IPS DF 6.9 (cell line): ENCODE results near the gene UNC45A.

ENCODE experiments used
- DNase-seq: peaks from one replicate; pipeline ENCODE4 v3.0.0-alpha.2; 2013; ENCODE audit warnings: low read depth, low spot score
- H3K27ac ChIP-seq: one replicate; pipeline ENCODE4 v1.5.1; 2013; ENCODE audit warnings: low read length, control low read depth
- H3K27me3 ChIP-seq: 2 replicates; pipeline ENCODE4 v1.6.1; 2013; ENCODE audit warnings: mild to moderate bottlenecking, low read length; ENCODE audit not compliant: control insufficient read depth, insufficient read depth
- H3K36me3 ChIP-seq: 2 replicates; pipeline ENCODE4 v1.6.1; 2013; ENCODE audit warnings: low read length; ENCODE audit not compliant: control insufficient read depth, insufficient read depth
- H3K4me1 ChIP-seq: 2 replicates; pipeline ENCODE4 v1.6.1; 2013; ENCODE audit warnings: low read length; ENCODE audit not compliant: control insufficient read depth, insufficient read depth
- H3K4me3 ChIP-seq: 2 replicates; pipeline ENCODE4 v1.5.1; 2013; ENCODE audit warnings: mild to moderate bottlenecking, low read length
- H3K9me3 ChIP-seq: 2 replicates; pipeline ENCODE4 v1.6.1; 2013; ENCODE audit warnings: low read length, inconsistent platforms; ENCODE audit not compliant: control insufficient read depth, insufficient read depth
- WGBS: extraction: QIAGEN DNeasy Blood & Tissue Kit; methylation state at CpG from one replicate; pipeline ENCODE4 v1.1.7; 2013; ENCODE audit warnings: mixed read lengths, missing lambda C conversion rate; ENCODE audit not compliant: insufficient read length, insufficient coverage; 5-methylcytosine and 5-hydroxymethylcytosine counted together

The UNC45A gene

GRCh38 chr15:90934949-90935751 lies at the start of gene UNC45A:
UNC45A (plus strand) TSS chr15:90935285; CDS start chr15:90935325, 40 bp downstream.
- WGBS = no CpG with 5 or more reads among the region's 65 CpGs
- Histone ChIP-seq H3K9me3 (no peaks in the 10 kb centered on the region), H3K4me3 (peak within 1 kb of the TSS; percentile 56; the same call in 1 of the 2 replicates), H3K27me3 (no peaks in the 10 kb centered on the region), H3K27ac (no peak within 1 kb of the TSS), H3K36me3 (peaks cover 2% of the 10 kb centered on the region; the same call in 1 of the 2 replicates), H3K4me1 (peaks cover 1% of the 10 kb centered on the region; the same call in 1 of the 2 replicates)
- no peak for DNase-seq

GRCh38 chr15:90885432-90886290 lies 49.4 kb upstream of the UNC45A start:
- Histone ChIP-seq H3K27me3 (no peaks in the 10 kb centered on the region), H3K9me3 (no peaks in the 10 kb centered on the region), H3K4me3 (no peak overlapping the region), H3K4me1 (peaks cover 2% of the 10 kb centered on the region; the same call in 1 of the 2 replicates), H3K36me3 (0 out of 2 replicates have a peak, but pooled peaks cover 3% of the 10 kb centered on the region), H3K27ac (no peak overlapping the region)
- no CpG with 5 or more reads among the region's 23 CpGs for WGBS
- DNase-seq = no peak

DNA sequence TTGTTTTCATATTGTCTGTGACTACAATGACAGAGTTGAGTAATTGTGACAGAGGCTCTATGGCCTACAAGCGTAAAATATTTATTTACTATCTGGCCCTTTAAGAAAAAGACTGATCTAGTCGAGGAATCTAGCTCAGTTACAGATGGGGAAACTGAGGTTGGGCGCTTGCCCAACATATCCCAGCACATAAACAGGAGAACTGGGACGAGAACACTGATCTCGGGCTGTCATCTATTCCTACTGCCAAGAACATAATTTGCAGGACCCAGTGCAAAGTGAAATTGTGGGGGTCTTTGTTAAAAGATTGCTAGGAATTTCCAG lies 48.8 kb upstream of the UNC45A start:
- no CpG with 5 or more reads among the region's 5 CpGs for WGBS
- H3K4me3 ChIP-seq = no peak overlapping the region

GRCh38 chr15:90887037-90887481 lies 48.0 kb upstream of the UNC45A start:
- H3K4me3 ChIP-seq = no peak overlapping the region
- H3K9me3 ChIP-seq = no peaks in the 10 kb centered on the region
- no peak for DNase-seq
- H3K27ac ChIP-seq = no peak overlapping the region
- H3K4me1 ChIP-seq = peaks cover 2% of the 10 kb centered on the region; the same call in 1 of the 2 replicates
- no peaks in the 10 kb centered on the region for H3K36me3 ChIP-seq
- H3K27me3 ChIP-seq = no peaks in the 10 kb centered on the region
- no CpG with 5 or more reads among the region's 13 CpGs for WGBS

More for the DNA sequence above, 48.8 kb upstream of the UNC45A start:
- no peaks in the 10 kb centered on the region for H3K9me3 ChIP-seq
- no peak for DNase-seq
- H3K4me1 ChIP-seq = peaks cover 2% of the 10 kb centered on the region; the same call in 1 of the 2 replicates
- H3K36me3 ChIP-seq = 0 out of 2 replicates have a peak, but pooled peaks cover 3% of the 10 kb centered on the region
- no peaks in the 10 kb centered on the region for H3K27me3 ChIP-seq
- no peak overlapping the region for H3K27ac ChIP-seq

DNA sequence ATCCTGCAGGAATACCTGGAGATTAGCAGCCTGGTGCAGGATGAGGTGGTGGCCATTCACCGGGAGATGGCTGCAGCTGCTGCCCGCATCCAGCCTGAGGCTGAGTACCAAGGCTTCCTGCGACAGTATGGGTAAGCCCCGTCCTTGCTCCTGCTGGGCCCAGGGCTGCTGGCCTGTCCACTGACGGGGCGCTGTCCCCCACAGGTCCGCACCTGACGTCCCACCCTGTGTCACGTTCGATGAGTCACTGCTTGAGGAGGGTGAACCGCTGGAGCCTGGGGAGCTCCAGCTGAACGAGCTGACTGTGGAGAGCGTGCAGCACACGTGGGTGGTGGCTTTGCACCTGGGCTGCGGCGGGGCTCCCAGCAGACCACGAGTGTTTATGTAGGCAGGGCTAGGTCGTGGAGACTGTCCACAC lies 45.8 kb upstream of the UNC45A start:
- WGBS = no CpG with 5 or more reads among the region's 18 CpGs
- no peaks in the 10 kb centered on the region for H3K36me3 ChIP-seq
- no peaks in the 10 kb centered on the region for H3K9me3 ChIP-seq
- DNase-seq = no peak
- no peak overlapping the region for H3K27ac ChIP-seq
- no peaks in the 10 kb centered on the region for H3K27me3 ChIP-seq
- H3K4me3 ChIP-seq = no peak overlapping the region
- H3K4me1 ChIP-seq = no peaks in the 10 kb centered on the region

GRCh38 chr15:90889736-90890456 lies 45.2 kb upstream of the UNC45A start:
- H3K4me1 ChIP-seq = no peaks in the 10 kb centered on the region
- WGBS = no CpG with 5 or more reads among the region's 31 CpGs
- no peaks in the 10 kb centered on the region for H3K9me3 ChIP-seq
- no peak overlapping the region for H3K4me3 ChIP-seq
- no peak for DNase-seq
- no peak overlapping the region for H3K27ac ChIP-seq
- H3K36me3 ChIP-seq = no peaks in the 10 kb centered on the region
- H3K27me3 ChIP-seq = no peaks in the 10 kb centered on the region

DNA sequence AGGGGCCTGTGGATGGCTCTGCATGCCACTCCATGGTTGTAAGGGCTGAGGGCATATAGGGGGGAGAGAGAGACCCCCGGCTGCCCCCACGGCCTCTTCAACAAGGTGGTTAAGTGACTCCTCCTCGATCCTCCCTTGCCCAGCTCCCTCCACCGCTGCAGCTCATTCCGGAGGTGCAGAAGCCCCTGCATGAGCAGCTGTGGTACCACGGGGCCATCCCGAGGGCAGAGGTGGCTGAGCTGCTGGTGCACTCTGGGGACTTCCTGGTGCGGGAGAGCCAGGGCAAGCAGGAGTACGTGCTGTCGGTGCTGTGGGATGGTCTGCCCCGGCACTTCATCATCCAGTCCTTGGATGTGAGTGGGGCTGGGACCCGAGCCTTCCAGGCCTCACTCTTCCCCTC lies 44.2 kb upstream of the UNC45A start:
- DNase-seq = no peak
- Histone ChIP-seq H3K9me3 (no peaks in the 10 kb centered on the region), H3K4me3 (no peak overlapping the region), H3K4me1 (no peaks in the 10 kb centered on the region), H3K27ac (no peak overlapping the region), H3K27me3 (no peaks in the 10 kb centered on the region), H3K36me3 (no peaks in the 10 kb centered on the region)
- WGBS = no CpG with 5 or more reads among the region's 12 CpGs

GRCh38 chr15:90891346-90891949 lies 43.6 kb upstream of the UNC45A start:
- Histone ChIP-seq H3K27me3 (no peaks in the 10 kb centered on the region), H3K36me3 (no peaks in the 10 kb centered on the region), H3K27ac (no peak overlapping the region), H3K4me1 (no peaks in the 10 kb centered on the region), H3K9me3 (no peaks in the 10 kb centered on the region), H3K4me3 (no peak overlapping the region)
- DNase-seq = no peak
- WGBS = no CpG with 5 or more reads among the region's 8 CpGs

DNA sequence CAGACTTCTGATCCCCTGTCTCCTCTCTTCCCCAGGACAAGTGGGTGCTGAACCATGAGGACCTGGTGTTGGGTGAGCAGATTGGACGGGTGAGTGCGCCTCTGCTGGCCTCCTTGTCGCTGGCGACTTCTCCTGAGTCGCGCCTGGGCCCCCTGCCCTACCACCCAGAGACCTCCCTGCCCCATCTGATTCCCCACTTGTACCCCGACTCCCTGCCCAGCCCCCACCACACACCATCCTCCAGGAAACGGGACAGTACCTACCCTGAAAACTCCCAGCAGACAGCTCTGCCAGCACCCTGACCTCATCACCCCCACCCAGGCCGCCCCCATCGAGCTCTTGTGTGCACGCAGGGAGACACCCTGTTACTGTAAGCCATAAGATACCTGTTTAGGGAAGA lies 43.1 kb upstream of the UNC45A start:
- Histone ChIP-seq H3K36me3 (no peaks in the 10 kb centered on the region), H3K4me3 (no peak overlapping the region), H3K9me3 (no peaks in the 10 kb centered on the region), H3K4me1 (no peaks in the 10 kb centered on the region), H3K27ac (no peak overlapping the region), H3K27me3 (no peaks in the 10 kb centered on the region)
- DNase-seq = no peak
- no CpG with 5 or more reads among the region's 11 CpGs for WGBS
